Measurements from ENCODE around the gene AEBP2.

DNA sequence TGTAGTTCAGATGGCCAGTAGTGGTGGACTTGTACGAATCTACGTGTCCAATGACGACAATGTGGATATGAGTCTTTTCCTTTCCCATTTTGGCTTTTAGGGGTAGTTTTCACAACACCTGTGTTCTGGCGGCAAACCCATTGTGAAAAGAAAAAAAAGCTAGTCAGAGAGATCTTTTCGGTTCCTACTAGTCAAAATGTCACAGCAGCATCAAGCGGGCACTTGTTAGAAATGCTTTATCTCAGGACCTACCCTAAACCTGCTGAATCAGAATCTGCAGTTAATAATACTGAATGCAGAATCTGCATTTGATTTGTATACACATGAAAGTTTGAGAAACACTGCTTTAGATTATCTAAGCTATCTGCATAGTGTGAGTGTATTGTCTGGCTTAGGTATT lies 18.3 kb downstream of the AEBP2 start:
- TF ChIP-seq POLR2A (IDR thresholded peaks at IDR 0.05; ENCODE audit: low read depth, low read length) (no peak), POLR2AphosphoS5 (IDR thresholded peaks at IDR 0.05; ENCODE audit: low read depth, low read length) (no peak)

Data from GM12892 (cell line).